Neural progenitor cell (in vitro differentiated cells): ENCODE results near the gene CHRM4.

ENCODE experiments used
- CTCF ChIP-seq: fragments of 200-600 bp; sonication (generic); IDR thresholded peaks from 2 replicates; pipeline ENCODE4 v1.5.1; 2017; ENCODE audit warnings: antibody characterized with exemption, mild to moderate bottlenecking
- EZH2 ChIP-seq: fragments of 200-600 bp; sonication (generic); IDR thresholded peaks from 2 replicates; pipeline ENCODE4 v1.6.1; 2017; ENCODE audit warnings: antibody characterized with exemption, mild to moderate bottlenecking, moderate library complexity
- EZH2phosphoT487 ChIP-seq: fragments of 200-600 bp; sonication (generic); IDR thresholded peaks from 2 replicates; pipeline ENCODE4 v1.6.1; 2017; ENCODE audit warnings: antibody characterized with exemption

GRCh38 chr11:46364791-46365190, 26.8 kb downstream of the CHRM4 start:
- TF ChIP-seq CTCF (no peak), EZH2 (no peak), EZH2phosphoT487 (no peak)
